GM21576 (cell line): ENCODE measurements around the gene CUBN.

ENCODE experiments used
- ATAC-seq: cut with Tn5 transposase; IDR thresholded peaks from one replicate; pipeline ENCODE4 v1.9.1; 2021; ENCODE audit warnings: mild to moderate bottlenecking, moderate library complexity; ENCODE audit not compliant: unreplicated experiment

The CUBN gene

GRCh38 chr10:17129741-17130140, at the start of gene CUBN:
Gene CUBN (minus strand): TSS chr10:17129811. CDS start chr10:17129765, 46 bp downstream.
- no peak for ATAC-seq

DNA sequence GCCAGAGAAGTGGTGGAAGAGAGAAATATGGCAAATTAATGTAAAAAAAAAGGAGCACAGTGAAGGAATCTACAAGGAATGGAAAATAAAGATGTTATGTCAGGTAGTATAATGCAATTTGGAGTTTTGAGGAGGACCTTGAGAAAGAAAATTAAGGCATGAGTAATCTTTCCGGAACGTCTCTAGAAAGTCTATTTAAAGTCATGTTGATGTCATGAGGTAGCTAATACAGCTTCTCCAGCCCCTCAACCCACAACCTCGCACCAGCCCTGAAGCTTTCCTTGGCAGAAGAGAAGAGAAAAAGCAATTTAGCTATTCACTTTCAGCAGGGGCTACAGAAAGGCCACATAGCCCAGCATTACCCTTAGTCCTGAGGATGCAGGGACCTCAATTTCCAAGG, 49.4 kb upstream of the CUBN start:
- no peak for ATAC-seq

- no peak for ATAC-seq
These were observed 48.4 kb upstream of the CUBN start for GRCh38 chr10:17178006-17178405.

DNA sequence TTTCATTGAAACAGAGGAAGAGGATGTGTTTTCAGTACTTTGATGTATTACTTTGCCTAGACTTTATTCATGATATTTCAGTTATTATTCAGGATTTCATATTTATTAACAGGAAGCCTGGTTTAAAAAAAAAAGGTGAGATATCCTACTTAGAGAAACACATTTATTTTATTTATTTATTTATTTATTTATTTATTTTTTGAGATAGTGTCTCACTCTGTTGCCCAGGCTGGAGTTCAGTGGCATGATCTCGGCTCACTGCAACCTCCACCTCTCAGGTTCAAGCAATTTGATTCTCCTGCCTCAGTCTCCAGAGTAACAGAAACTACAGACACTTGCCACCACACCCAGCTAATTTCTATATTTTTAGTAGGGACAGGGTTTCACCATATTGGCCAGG, 47.4 kb upstream of the CUBN start:
- ATAC-seq = no peak

DNA sequence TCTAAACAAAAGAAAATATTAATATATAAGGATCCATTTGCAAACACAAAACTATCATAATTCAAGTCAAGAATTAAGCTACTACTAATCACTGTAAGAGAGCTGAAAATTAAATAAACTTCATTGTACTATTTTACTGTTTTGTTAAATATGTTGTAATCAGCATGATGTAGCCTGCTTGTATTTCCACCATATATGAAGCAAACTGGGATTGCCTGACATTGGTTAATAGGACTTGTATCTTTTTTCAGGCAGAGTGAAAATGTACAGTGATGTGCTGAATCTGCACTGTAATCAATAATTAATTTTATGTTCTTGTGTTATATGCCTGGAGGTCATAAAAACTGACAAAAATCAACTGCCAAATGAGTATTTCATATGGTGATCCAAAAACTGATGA, 46.5 kb upstream of the CUBN start:
- ATAC-seq = no peak

DNA sequence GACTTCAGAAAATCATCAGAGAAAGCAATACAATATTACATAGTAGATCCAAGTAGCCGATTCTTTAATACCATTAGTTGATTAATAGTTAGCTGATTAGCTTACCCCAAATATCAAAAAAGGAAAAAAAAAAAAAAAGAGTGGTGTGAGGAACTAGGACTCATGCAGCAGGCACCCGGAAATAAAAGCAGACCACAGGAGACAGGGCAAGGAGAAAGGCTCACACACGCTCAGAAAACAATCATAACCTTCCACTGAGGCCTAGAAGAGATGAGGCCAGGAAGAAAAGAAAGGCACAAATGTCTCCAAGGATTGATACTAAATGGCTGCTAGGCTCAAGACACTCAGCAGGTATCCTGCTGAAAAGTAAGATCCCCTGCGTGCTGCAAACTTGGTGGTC, 45.9 kb upstream of the CUBN start:
- no peak for ATAC-seq

- no peak for ATAC-seq
These were observed 45.0 kb upstream of the CUBN start for GRCh38 chr10:17174626-17175025.

DNA sequence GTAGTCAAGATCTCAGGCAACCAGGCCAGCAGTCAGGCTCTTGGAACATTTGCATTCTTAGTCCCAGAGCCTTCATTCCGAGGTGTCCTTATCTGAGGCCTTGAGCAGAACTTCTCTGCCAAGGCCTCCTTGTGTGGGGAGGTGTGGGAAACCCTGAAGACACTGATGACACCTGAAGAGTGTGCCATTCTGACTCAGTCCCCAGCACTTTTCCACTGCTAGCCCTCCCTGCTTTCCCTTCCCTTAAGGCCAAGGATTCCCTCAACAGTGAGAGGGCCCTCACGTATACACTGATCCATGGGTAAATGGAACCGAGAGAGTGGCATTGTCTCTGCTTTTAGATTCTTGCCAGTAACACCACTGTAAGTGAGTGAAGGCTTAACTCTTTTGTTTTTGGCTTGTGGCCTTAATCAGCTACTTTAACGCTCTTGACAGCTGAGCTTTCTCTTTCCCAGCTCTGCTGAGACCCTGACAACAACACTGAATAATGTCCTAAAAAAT, 41.6 kb upstream of the CUBN start:
- ATAC-seq = no peak

DNA sequence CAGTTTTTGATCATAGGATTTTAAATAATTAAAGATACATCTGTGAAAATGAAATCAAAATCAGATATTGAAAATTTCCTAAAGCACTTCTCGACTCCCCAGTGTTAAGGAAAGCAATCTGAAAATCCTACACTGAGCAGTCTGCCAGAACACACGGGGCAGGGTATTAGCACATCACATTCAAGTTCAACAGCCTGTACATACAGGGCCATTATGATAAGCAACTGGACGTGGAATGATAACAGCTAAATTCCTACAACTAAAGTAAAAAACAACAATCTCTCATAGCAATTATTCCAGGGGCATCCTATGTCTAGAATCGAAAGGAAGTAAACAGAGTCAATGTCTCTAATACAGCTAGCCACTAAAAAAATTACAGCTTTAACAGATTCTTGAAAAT, 40.2 kb upstream of the CUBN start:
- no peak for ATAC-seq

DNA sequence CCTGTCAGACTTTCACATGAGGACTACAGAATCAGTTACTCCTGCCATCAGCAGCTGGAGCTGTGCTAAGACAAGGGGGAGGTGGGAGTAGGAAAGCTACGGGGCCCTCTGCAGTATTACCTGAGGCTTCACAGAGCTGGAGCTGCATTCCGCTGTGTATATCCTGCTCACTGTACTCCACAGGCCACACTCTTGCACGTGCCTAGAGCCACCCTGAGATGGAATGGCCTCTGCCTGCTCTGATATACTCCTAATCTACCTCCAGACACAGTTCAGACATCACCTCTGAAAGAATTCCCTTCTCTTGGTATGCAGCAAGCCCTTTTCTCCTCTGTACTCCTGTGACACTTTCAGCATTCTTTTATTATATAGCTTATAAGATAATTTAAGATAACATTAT, 37.1 kb upstream of the CUBN start:
- no peak for ATAC-seq

DNA sequence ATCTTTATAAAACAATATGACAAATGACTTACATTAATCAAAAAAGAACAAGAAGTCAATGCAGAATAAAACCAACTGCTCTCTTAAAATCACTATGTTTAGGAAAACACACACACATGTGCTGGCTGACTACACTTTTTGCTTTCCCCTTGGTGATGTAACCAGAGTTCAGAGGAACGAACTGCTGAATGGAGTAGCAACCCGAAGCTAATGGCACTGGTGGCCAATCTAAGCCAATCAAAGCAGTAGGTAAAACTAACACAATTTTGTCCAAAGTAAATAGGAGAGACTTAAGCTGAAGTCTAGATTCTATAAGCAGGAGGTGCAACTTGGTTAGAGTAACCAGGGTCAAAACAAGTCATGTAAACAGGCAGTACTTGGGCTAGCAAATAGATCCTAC, 33.2 kb upstream of the CUBN start:
- ATAC-seq = no peak

DNA sequence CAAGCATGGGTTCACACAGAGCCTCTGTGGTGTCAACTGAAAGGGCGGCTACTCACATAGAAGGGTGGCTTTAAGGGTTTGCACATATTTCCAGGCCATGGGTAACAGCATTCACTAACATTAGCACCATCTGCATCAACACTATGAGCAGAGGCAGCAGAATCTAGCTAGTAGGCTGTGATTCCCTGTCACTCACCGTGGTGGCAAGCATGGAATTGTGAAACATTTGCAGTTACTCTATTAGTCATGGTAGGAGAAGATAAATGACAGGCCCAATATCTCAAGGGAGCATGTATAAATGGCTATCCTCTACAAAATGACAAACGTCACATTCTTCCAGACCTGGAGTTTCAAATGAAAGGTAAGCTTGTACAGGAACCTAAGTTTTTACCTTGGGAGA, 32.2 kb upstream of the CUBN start:
- no peak for ATAC-seq

DNA sequence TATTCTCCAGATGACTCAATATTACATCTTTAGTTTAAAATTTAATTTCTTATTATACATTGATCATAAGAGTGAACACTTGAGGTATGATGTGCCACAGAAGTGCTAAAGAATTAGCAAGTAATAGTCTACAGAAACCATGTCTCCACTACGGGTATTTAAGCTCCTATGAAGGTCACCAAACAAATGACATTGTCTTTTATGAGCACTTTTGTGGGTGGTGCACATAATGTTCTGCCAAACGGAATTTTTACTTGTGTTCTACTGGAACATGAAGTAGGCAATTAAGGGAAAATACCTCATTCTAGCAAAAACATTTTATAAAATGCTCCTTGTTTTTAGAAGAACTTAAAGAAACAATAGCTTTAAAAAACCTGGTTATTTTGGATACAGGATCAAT, 27.4 kb upstream of the CUBN start:
- no peak for ATAC-seq

DNA sequence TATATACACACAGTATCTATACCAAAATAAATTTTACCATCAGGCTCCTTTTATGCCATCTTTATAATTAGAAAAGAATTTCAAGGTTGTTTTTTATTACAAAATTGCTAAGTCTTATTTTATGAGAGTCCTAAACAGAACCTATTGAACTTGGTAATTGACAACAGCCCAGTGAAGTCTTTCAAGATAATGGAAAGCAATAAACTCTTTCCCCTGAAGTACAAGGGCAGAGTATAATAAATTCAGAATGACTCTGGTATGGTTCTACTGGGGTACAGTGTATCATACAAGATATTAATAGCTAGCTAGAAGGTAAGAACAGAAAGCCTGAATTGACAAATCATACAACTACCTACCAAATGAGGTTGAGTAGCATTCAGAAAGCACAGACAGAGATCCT, 26.2 kb upstream of the CUBN start:
- no peak for ATAC-seq

GRCh38 chr10:17154116-17154515, 24.5 kb upstream of the CUBN start:
- ATAC-seq = no peak

DNA sequence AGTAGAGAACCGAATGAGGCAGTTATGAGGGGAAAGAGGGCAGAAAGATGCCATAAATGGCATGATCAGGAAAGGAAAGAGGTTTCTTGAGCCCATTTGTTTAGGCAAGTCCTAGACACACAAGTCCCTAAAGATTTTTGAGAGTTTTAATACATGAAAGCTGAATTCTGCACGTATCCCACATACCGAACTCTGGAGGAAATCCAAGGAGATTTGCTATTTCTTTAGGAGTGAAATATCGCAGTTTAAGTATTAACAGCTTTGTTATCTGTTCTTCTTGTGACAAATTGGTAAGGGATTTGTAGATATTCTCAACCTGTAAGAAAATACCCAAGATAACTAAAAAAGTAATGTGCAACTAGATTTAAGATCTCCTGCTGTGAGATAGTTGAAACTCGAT, 23.7 kb upstream of the CUBN start:
- ATAC-seq = no peak

- ATAC-seq = no peak
These were observed 22.1 kb upstream of the CUBN start for GRCh38 chr10:17151716-17152115.

DNA sequence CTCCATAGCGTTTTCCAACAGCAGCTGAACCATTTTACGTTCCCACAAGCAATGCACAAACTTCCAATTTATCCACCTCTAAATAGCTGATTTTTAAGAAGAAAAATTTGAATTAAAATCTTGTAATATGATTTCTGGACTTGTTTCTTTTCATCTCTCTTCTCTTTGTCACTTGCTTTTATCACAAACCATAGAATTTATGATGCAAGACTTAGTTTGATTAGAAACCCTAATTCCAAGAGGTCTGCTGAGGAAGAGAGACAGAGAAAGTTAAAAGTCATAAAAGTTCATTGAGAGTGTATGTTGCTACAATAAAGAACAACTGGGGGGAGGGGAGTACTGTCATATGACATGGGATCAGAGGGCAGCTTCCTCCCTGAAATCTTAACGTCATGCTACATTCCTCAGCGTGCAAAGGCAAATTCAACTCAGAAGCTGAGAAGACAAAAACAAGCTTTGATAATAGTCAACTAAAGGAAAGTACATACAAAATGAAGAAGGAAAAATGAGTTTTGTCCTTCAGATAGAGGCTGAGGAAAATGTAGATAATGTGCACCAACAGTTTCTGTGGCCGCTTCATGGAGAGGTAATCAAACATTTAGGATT, 18.4 kb upstream of the CUBN start:
- ATAC-seq = no peak

GRCh38 chr10:17146892-17147291, 17.3 kb upstream of the CUBN start:
- no peak for ATAC-seq

GRCh38 chr10:17145239-17145638, 15.6 kb upstream of the CUBN start:
- no peak for ATAC-seq

DNA sequence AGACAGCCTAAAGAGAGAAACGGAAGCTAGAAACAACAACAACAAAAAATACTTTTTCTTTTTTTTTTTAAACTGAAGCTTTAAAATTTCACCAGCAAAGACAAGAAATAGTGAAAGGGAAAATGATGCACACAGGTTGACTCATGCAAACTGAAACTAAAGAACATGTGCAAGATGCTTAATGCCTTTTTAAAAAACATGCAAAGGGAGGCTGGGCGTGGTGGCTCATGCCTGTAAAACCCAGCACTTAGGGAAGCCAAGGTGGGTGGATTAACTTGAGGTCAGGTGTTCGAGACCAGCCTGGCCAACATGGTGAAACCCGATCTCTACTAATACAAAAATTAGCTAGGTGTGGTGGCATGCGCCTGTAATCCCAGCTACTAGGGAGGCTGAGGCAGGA, 15.1 kb upstream of the CUBN start:
- ATAC-seq = peak; percentile 62

DNA sequence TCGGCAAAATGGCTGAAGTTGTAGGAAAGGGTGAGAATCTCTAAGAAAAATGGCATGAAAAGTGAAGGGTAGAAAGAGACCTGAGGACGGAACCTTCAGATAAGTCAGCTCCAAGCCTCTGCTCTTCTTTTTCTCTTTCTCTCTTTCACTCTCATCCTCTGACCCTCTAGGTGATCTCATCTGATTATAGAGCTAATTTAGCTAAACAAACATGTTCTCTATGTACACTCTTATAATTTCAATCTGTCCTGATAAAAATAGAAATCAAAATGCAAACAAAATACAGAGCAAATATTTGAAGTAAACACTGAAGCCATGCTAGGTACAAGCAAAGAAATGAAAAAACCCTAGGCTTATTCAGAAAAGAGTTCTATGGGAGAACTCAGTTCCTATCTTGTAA, 14.4 kb upstream of the CUBN start:
- ATAC-seq = no peak

DNA sequence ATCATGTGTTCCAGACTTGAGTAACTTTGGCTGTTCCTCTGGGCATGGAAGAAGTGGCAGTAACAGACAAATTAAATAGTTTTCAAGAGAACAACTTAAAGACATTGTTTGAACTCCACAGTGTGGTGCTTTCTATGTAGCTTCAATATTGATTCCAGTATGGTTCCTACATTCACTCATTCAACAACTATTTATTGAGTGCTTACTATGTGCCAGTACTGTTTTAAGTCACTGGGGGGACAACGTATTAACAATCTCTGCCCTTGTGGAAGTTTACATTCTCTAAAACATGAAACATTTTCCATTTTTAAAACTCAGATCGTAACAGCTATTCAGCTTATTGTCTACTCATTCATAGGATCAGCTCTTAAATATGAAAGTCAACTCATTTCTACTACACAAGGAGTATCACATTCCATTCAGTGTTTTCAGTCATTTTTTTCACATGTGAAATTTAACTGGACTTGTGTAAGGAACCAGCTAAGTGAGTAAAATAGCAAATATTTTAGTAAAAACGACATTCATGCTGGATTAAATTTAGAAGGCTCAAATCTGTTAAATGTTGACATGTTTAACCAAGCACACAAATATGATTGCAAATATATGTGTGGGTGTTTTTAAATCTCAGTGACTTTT, 13.6 kb upstream of the CUBN start:
- ATAC-seq = no peak
